Glomerular visceral epithelial cell (primary cell): ENCODE measurements around the gene ANO7.

Experiments used
- DNase-seq: peaks from one replicate; pipeline ENCODE4 v3.0.0-alpha.2; 2016; ENCODE audit errors: extremely low spot score

The ANO7 gene

DNA sequence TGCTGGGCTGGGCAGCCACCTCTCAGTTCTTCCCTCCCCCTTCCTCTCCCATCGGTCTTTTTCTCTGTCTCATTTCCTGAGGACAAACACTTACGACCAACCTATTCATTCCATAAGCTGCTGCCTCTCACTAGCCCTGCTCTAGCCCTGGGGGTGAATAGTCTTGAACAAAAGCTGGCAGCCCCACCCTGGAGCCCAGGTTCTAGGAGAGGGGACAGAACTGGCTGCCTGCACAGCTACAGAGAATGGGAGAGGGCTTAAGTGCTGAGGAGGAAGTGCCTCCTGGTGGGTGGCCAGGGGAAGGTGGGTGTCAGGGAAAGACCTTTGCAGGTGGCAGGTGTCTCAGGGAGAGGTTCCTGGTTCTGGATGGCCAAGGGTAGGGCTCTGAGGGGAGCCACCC lies 22.8 kb downstream of the ANO7 start:
- DNase-seq: no peak

DNA sequence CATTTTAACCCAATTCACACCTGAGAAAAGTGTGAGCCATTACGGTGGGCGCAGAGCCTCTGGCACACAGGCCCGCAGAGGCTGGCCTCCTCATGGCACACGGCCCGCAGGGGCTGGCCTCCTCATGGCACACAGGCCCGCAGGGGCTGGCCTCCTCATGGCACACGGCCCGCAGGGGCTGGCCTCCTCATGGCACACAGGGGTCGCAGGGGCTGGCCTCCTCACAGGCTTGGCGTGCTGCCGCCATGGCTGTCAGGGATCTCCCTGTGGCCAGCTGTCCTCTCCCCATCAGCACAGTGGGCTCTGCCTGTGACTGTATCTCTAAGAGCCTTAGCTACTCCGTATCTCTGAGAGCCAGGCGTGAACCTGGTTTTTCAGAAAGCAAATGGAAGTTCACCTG lies 24.6 kb downstream of the ANO7 start:
- no peak for DNase-seq

DNA sequence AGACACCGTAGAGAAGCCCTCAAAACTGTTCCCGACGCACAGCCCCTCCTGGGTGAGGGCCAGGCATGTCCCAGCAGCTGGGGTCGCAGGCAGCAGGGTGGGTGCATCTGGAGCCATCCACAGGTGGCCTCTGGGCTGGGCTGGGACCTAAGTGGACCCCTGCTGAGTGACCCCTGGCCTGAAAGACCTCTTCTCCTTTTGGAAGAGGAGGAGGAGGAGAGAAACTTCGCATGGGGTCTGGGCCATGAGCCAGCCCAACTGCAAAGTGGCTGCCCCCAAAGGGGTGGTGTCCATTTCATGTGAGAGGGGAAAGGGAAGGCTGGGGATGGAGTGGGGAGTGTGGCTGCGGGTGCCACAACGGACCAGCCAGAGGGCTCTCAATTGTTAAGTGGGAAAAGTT lies 25.1 kb downstream of the ANO7 start:
- no peak for DNase-seq

DNA sequence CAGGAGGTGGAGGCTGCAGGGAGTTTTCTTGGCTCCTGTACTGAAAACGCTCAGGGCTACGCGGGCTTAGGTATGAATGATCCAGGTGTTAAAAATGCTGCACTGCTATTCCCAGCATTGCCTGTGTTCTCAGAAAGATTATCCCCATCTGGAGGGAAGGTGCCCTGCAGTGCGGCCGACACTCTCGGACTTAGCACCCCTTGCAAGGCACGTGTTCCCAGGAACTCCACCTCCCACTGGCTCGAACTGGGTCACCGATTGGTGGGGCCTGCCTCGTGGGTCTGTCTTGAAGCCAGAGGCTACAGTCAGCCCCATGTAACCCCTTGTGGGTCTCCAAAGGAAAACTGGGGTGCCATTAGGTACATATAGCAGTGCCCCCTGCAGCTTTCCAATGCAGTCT lies 25.7 kb downstream of the ANO7 start:
- DNase-seq: no peak

DNA sequence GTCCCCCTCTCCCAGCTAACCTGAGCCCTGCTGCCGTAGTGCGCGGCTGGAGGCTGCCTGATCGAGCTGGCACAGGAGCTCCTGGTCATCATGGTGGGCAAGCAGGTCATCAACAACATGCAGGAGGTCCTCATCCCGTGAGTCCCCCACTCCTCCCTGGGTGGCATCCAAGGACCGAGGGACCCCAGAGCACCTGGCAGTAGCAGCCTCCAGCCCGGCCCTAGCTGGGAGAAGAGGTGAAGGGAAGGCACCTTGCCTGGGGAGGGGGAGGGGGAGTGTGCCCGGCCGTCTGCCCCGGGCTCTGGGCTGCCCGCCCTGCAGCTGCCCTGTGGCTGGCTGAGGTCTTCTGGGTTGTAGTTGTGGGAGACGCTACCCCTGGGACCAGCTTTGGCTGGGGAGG lies 26.3 kb downstream of the ANO7 start:
- DNase-seq: no peak

DNA sequence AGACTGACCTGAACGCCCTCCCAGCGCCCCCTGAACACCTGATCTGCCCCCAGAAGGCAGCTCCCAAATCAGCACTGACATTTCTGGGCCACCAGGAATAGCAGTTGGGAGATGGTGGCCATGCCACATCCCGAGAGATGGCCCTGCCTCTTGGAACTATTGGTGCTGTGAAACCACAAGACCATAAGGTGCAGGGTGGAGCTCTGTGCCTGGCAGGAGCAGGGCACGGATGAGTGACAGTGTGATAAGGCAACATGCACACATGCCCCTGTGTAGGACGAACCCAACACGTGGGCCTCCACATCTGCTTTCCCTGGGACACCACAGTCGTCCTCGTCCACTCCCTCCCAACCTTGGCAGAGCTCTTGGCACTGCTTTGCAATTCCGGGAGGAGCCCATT lies 26.9 kb downstream of the ANO7 start:
- no peak for DNase-seq

DNA sequence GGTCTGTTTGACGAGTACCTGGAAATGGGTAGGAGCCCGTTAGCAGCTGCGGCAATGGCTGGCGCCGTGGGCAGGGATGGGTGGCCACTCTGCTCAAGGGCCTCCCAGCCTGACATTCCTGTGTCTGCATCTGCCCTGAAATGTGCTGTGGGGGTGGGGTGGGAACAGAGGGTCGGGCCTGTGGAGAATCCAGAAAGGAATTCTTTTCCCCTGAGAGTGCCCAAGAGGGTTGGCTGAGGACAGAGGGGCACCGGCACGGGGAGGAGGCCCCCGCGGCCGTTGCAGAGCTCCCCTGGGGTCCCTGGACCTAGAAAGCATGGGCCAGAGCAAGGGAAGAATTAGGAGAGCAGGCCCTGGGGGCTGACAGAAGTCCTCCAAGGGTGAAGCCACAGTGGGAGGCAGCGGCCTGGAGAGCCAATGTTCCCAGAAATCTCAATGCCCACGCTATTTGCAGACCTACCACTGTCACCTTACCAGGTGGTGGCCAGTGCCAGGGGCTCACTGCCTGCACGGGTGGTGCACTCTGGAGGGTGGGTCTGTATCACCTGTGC lies 27.8 kb downstream of the ANO7 start:
- DNase-seq: no peak

DNA sequence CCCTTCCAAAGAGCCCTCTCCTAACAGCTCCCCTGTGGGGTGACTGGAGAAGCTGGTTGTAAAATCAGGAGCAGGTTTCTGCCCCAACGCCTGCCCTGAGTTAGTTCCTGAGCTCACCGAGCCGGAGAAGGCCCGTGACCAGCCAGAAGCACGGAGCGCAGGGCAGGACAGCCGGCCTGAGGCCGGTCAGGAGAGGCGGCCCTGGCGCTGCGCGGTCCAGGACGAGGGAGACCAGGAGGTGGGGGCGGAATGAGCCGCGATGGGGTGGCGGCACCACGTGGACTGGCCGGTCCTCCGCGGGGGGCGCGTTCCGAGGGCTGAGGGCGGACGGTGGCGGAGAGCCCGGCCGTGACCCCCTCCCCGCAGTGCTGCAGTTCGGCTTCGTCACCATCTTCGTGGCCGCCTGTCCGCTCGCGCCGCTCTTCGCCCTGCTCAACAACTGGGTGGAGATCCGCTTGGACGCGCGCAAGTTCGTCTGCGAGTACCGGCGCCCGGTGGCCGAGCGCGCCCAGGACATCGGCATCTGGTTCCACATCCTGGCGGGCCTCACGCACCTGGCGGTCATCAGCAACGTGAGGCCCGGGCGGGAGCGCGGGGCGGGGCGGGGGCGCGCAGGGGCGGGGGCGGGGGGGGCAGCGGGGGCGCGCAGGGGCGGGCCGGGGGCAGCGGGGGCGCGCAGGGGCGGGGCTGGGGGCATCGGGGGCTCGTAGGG lies 29.0 kb downstream of the ANO7 start:
- peak; percentile 88 for DNase-seq

DNA sequence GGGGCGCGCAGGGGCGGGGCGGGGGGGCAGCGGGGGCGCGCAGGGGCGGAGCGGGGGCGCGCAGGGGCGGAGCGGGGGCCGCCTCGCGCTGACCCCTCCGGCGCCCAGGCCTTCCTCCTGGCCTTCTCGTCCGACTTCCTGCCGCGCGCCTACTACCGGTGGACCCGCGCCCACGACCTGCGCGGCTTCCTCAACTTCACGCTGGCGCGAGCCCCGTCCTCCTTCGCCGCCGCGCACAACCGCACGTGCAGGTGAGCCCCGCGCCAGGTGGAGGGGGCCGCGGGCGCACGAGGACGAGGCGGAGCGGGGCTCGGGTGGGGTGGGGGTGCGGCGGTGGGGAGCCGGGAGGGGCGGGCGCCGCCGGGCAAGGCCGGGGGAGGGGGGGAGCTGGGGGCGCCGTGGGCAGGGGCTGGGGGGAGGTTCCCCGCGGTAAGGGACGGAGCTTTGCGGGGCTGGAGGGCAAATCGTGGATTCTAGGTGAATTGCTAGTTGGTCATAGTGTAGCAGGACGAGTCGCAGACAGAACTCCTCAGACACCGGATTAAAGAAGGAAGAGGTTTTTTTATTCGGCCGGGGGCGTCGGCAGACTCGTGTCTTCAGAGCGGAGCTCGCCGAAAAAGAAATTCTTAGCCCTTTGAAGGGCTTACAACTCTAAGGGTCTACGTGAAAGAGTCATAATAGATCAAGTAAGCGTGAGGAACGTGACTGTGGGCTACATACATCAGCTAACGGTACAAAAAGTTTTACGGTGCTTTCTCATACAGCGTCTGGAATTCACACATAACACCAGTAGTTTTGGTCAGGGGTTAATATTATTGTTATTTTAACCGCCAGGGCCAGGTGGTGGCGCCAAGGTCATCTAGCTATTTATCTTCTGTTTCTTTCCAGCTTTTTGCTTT lies 29.9 kb downstream of the ANO7 start:
- peak; percentile 63 for DNase-seq

DNA sequence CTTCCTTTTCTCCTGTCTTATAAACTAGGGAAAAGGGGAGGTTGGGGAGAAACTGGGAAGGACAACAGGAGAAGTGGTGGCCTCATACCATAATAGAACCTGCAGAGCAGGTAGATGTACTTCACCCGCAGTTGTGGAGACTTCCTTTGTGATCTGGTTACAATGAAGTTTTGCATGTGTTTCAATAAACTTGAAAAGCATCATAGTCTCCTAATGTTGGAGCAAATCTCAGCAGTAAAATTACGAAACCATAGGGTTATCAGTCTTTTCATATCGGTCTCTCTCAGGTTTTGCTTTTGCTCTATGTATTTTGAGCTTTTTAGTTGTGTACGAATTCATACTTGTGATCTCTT lies 30.5 kb downstream of the ANO7 start:
- DNase-seq: no peak

DNA sequence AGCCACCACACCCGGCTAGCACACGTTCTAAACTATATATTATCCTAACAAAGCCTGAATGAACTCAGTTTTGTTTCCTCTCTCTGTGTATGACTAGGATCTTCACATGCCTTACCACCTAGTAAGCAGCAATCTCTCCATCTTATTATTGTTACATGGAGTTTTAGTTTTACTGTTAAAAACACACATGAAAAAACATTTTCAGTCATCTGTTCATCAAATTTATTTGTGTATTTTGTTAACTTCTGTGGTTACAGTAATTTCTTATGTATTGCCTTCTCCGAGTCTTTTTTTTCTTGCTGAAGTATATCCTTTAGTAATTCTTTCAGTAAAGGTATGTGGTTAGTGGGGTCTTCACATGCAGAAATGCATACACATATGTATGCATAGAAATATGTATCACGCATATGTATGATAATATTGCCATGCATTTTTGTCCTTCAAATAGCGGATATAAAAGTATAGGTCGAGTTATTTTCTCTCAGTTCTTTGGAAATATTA lies 31.4 kb downstream of the ANO7 start:
- DNase-seq: no peak

DNA sequence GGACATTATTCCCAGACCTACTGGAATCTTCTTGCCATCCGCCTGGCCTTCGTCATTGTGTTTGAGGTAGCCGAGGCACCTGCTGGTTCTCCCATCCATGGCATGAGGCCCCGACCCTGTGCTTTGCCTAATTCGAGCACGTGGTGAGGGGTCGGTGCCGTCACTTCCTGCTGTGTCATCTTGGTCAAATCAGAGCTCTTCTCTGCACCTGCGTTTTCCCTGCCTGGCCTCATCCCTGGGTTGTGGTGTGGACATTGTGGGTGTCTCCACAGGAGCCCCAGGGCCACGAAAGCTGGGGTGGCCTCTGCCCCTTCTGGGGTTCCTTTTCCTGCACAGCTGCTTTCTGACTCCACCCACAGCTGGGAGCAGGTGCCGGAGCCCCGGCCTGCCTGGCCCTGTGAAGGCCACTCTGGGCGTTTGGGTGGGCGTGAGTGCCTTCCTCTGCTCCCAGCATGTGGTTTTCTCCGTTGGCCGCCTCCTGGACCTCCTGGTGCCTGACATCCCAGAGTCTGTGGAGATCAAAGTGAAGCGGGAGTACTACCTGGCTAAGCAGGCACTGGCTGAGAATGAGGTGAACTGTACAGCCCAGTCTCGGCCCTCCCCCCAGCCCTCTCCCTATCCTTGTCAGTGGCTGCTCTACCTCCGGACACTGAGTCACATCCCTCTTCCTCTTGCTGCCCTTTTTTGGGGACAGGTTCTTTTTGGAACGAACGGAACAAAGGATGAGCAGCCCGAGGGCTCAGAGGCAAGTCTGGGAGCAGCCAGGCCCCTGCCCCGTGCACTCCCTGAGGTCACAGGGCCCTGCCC lies 34.9 kb downstream of the ANO7 start:
- DNase-seq: peak; percentile 34

DNA sequence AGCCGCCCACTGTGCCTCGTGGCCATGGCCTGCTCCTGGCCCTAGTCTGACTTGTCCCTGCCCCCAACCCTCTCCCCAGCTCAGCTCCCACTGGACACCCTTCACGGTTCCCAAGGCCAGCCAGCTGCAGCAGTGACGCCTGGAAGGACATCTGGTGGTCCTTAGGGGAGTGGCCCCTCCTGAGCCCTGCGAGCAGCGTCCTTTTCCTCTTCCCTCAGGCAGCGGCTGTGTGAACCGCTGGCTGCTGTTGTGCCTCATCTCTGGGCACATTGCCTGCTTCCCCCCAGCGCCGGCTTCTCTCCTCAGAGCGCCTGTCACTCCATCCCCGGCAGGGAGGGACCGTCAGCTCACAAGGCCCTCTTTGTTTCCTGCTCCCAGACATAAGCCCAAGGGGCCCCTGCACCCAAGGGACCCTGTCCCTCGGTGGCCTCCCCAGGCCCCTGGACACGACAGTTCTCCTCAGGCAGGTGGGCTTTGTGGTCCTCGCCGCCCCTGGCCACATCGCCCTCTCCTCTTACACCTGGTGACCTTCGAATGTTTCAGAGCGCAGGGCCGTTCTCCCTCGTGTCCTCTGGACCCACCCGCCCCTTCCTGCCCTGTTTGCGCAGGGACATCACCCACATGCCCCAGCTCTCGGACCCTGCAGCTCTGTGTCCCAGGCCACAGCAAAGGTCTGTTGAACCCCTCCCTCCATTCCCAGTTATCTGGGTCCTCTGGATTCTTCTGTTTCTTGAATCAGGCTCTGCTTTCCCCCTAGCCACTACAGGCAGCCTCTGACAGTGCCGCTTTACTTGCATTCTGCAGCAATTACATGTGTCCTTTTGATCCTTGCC lies 35.8 kb downstream of the ANO7 start:
- DNase-seq: peak; percentile 31

DNA sequence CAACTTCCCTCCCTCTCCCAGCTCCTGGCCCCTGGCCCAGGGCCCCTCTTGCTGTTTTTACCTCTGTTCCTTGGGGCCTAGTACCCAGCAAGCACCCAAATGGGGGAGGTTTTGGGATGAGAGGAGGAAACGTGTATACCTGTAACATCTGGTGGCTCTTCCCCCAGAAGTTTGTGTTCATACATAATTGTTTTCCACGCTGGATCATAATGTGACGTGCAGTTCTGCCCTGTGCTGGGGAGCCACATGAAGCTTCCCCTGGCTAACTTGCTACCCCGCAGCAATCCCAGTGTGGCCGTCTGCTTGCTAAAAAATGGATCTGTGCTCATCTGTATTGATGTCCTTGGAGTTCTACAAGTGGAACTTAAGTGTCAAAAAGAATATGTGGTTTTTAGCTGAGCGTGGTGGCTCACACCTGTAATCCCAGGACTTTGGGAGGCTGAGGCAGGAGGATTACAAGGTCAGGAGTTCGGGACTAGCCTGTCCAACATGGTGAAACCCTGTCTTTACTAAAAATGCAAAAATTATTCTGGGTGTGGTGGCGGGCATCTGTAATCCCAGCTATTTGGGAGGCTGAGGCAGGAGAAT lies 36.5 kb downstream of the ANO7 start:
- DNase-seq: no peak

DNA sequence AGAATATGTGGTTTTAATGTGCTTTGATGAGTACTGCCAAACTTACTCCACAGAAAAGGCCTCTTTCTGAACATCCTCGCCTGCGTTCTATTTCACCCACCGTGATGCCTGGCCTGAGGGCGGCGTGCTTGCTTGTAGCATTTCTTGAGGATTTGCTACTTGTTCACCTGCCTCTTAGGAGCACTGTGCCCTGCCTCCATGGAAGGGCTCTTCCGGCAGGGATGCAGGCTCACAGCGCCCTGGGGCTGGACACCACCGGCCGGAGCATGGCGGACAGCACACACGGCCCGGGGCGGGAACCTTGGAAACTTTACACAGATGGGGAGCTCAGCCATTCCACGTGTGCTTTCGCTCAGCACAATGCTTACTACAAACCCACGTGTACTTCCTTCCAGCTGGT lies 37.1 kb downstream of the ANO7 start:
- no peak for DNase-seq

DNA sequence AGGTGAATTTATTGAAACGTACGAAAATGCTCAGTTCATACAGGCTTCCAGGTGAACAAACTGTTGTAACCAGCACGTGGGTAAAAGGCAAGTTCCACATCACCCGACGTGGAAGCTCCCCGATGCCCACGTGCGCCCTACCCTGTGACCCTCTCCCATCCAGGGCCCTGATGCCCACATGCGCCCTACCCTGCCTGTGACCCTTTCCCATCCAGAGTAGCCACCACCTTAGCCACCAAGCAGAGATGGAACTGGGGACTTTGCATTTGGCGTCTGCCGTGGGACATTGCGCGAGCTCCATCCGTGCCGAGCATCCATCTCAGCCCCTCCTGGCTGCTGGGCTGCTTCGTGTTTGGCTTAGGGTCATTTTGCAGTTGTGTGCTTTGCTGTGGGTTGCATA lies 37.5 kb downstream of the ANO7 start:
- DNase-seq: no peak

DNA sequence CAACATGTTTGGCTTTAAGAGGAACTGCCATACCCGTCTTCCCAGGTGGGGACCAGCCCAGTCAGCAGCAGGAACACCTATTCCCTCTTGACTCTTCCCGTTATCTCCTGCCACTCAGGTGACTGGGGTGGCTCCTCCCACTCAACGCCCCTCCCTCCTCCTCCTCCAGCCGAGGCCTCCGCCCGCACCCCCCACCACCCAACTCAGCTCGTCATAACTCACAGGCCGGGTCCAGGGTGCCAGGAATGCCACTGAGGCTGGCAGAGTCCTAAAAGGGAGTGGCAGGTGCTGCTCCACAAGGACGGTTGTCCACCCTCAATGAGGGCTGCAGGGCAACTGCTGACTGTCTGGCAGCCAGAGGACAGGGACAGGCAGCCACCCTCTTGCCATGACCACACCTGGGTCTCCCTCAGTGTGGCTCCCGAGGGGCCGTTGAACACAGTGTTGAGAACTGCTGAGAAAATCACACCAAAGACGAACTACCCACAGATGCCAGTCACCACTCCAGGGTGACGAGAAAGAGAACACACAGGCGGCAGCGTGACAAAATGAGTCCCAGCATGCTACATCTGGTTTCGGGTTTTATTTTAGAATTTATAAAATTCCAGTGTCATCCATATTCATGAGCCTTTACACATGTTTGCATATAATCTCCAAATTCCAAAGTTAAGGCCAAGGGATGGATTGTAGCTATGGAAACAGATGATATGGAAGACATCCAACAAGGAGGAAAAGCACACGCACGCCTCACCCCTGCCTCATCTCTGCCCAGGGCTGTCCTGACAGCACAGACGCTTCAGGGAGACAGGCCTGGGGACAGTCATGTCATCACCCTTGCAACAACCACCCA lies 38.5 kb downstream of the ANO7 start:
- DNase-seq: no peak

DNA sequence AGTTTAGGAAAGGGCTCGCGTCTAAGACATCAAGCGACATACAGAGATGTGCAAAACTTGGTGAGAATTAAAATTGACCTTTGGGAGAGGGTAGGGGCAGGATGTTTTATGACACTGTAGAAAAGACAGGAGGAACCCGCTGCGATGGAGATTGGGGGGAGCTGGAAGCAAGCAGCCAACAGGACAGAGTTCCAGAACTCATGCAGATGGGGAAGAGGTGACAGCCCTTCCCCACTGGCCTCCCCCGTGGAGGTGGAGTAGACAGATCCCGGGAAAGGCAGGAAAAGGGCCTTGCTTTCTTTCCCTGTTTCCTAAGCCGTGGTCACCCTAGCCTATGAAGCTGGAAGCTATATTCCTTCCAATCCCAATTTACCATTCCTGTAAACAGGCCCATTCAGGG lies 39.1 kb downstream of the ANO7 start:
- no peak for DNase-seq

DNA sequence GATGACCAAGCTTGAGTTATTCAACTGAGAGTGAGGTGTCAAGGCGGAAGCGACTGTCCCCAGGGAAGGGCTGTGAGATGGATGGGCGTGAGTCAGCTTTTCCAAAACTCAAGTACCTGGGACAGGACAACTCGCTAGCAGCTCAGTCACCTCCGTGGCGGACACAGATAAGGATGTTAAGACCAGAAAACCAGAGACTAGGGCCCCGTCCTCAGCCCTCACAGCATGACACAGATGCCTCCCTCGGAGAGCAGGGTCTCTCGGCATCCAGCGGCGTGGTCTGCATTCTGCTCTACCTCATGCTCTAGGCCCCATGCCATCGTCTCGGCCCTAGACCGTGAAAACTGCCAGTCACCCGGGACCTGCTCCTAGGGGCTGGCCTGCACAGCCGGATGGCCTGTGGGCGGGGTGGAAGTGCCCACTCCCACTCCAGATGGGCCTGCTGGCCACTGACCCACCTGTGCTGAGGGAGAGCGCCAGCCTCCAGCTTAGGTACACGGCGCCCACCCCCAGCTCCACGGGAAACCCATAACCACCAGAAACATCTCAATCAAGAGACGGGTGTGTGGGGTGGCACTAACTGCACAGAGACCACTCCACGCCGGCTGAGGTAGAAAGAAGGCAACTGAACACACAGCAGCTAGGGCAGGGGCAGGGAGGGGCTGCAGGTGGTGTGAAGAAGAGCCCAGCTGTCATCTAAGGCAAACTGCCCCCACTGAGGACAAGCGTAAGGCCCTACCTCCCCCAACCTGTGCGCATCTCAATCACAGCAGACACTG lies 39.8 kb downstream of the ANO7 start:
- DNase-seq: no peak
